Smooth muscle cell (in vitro differentiated cells): ENCODE data around the gene DNAJC7. TPM values are rescaled to one million over a fixed set of nuclear protein-coding genes. Genes with fewer than 3 reads are reported as not detected.

Experiments
- DNase-seq: peaks from one replicate; lab custom pipeline; 2025; ENCODE audit not compliant: unreplicated experiment; lab: John Stamatoyannopoulos, UW
- H2AFZ ChIP-seq: fragments of 200-600 bp; sonication (generic); 2 replicates; pipeline ENCODE4 v1.6.0; 2016; ENCODE audit warnings: antibody characterized with exemption, low read depth, mild to moderate bottlenecking
- H3F3A ChIP-seq: fragments of 200-600 bp; sonication (generic); 2 replicates; pipeline ENCODE4 v1.6.0; 2017; ENCODE audit warnings: antibody characterized with exemption, low read depth
- H3K27ac ChIP-seq: fragments of 200-600 bp; sonication (generic); 2 replicates; pipeline ENCODE4 v1.5.1; 2016; ENCODE audit warnings: low read depth, mild to moderate bottlenecking
- H3K27me3 ChIP-seq: fragments of 200-600 bp; sonication (generic); 2 replicates; pipeline ENCODE4 v1.6.1; 2016; ENCODE audit warnings: low read depth, mild to moderate bottlenecking
- H3K36me3 ChIP-seq: fragments of 200-600 bp; sonication (generic); 2 replicates; pipeline ENCODE4 v1.5.1; 2016; ENCODE audit warnings: low read depth
- H3K4me1 ChIP-seq: fragments of 200-600 bp; sonication (generic); 2 replicates; pipeline ENCODE4 v1.5.1; 2016; ENCODE audit warnings: low read depth
- H3K4me2 ChIP-seq: fragments of 200-600 bp; sonication (generic); 2 replicates; pipeline ENCODE4 v1.6.0; 2016; ENCODE audit warnings: mild to moderate bottlenecking
- H3K4me3 ChIP-seq: fragments of 200-600 bp; sonication (generic); 2 replicates; pipeline ENCODE4 v1.5.1; 2016; ENCODE audit warnings: mild to moderate bottlenecking
- H3K79me2 ChIP-seq: fragments of 200-600 bp; sonication (generic); 2 replicates; pipeline ENCODE4 v1.6.0; 2016; ENCODE audit warnings: low read depth, mild to moderate bottlenecking
- H3K9ac ChIP-seq: fragments of 200-600 bp; sonication (generic); 2 replicates; pipeline ENCODE4 v1.6.0; 2016; ENCODE audit warnings: low read depth
- H3K9me3 ChIP-seq: fragments of 200-600 bp; sonication (generic); replicated peaks from 2 replicates; pipeline ENCODE4 v1.5.1; 2016; ENCODE audit warnings: low read depth
- H4K20me1 ChIP-seq: fragments of 200-600 bp; sonication (generic); 2 replicates; pipeline ENCODE4 v1.6.0; 2016; ENCODE audit warnings: low read depth
- WGBS: methylation state at CpG from one replicate; pipeline ENCODE4 v1.1.7; 2016; ENCODE audit warnings: low lambda C conversion rate; 5-methylcytosine and 5-hydroxymethylcytosine counted together
- polyA plus RNA-seq: library from polyadenylated mRNA; unstranded; fragments of >200 nt; fragmentation: Nextera tagmentation; extraction: Ambion mirVana; gene quantifications from 2 replicates; pipeline ENCODE4 v1.2.1, GENCODE V29; 2016
- total RNA-seq: library from RNA; depleted of rRNA; stranded (reverse); fragments of >200 nt; gene quantifications from 2 replicates; pipeline ENCODE4 v1.2.3, GENCODE V29; 2014
- TF ChIP-seq, protein P1 (sequence below): fragments of 200-600 bp; sonication (generic); IDR thresholded peaks from 2 replicates; pipeline ENCODE4 v1.5.1; 2017; ENCODE audit warnings: borderline replicate concordance, mild to moderate bottlenecking, antibody characterized with exemption; ENCODE audit not compliant: insufficient read depth, poor library complexity, severe bottlenecking

DNAJC7 gene
- total and polyA plus RNA-seq, 2 experiments from 2014 or later = 44.5 to 44.7 TPM

DNA sequence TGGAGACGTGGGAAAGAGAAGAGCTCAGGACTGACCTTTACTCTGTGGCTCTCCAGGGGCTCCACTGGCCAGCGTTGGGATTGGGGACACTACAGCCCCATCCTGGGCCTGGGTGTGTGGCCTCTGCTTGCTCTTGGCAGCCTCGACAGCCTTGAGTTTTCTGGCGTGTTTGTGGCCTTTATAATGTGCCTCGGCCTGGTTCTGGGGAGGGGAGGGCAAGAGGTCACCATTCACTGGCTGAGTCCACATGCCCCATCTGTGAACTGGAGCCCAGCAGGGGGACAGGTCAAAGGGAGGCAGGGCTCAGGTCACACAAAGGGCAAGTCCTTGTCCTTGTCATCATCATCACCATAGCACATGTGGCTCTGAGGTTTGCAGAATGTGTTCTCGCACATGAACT, 14.3 kb upstream of the DNAJC7 start:
- H3K27ac ChIP-seq = no peak overlapping the region
- H4K20me1 ChIP-seq = no peaks in the 10 kb centered on the region
- no peaks in the 10 kb centered on the region for H3K27me3 ChIP-seq
- H3K9ac ChIP-seq = no peak overlapping the region
- H2AFZ ChIP-seq = no peak overlapping the region
- H3K9me3 ChIP-seq = no peaks in the 10 kb centered on the region
- peaks cover 19% of the 10 kb centered on the region for H3K4me1 ChIP-seq
- no peaks in the 10 kb centered on the region for H3F3A ChIP-seq
- no peak overlapping the region for H3K4me3 ChIP-seq
- TF ChIP-seq, protein P1, sequence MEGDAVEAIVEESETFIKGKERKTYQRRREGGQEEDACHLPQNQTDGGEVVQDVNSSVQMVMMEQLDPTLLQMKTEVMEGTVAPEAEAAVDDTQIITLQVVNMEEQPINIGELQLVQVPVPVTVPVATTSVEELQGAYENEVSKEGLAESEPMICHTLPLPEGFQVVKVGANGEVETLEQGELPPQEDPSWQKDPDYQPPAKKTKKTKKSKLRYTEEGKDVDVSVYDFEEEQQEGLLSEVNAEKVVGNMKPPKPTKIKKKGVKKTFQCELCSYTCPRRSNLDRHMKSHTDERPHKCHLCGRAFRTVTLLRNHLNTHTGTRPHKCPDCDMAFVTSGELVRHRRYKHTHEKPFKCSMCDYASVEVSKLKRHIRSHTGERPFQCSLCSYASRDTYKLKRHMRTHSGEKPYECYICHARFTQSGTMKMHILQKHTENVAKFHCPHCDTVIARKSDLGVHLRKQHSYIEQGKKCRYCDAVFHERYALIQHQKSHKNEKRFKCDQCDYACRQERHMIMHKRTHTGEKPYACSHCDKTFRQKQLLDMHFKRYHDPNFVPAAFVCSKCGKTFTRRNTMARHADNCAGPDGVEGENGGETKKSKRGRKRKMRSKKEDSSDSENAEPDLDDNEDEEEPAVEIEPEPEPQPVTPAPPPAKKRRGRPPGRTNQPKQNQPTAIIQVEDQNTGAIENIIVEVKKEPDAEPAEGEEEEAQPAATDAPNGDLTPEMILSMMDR = no peak
- H3K79me2 ChIP-seq = no peaks in the 10 kb centered on the region
- DNase-seq = no peak
- H3K36me3 ChIP-seq = no peaks in the 10 kb centered on the region
- H3K4me2 ChIP-seq = no peak overlapping the region
- WGBS = 94% methylated on average over 6 of the region's 6 CpGs

DNA sequence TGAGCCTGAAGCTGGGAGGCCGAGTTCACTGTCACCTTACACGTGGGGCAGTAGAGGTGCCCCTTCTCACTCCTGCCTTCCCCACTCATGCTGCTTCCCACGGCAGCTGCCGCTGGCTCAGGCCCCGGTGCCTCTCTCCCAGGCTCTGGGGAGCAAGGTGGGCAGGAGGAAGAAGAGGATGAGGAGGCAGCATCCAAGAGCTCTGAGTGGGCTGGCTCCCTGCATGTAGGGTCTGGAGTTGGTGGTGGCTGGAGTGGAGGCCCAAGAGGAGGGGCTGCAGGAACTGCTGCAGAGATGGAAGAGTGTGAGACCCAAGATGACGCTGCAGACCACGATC, 11.5 kb upstream of the DNAJC7 start:
- H3K79me2 ChIP-seq = no peaks in the 10 kb centered on the region
- peaks cover 9% of the 10 kb centered on the region for H3F3A ChIP-seq
- H3K27me3 ChIP-seq = no peaks in the 10 kb centered on the region
- no peak overlapping the region for H3K27ac ChIP-seq
- no peak overlapping the region for H3K4me2 ChIP-seq
- H4K20me1 ChIP-seq = no peaks in the 10 kb centered on the region
- H3K4me3 ChIP-seq = no peak overlapping the region
- H3K9me3 ChIP-seq = no peaks in the 10 kb centered on the region
- TF ChIP-seq, protein P1 = no peak
- WGBS = 77% methylated on average over 7 of the region's 7 CpGs
- H3K9ac ChIP-seq = no peak overlapping the region
- H2AFZ ChIP-seq = no peak overlapping the region
- H3K36me3 ChIP-seq = no peaks in the 10 kb centered on the region
- no peak for DNase-seq
- peaks cover 27% of the 10 kb centered on the region for H3K4me1 ChIP-seq

DNA sequence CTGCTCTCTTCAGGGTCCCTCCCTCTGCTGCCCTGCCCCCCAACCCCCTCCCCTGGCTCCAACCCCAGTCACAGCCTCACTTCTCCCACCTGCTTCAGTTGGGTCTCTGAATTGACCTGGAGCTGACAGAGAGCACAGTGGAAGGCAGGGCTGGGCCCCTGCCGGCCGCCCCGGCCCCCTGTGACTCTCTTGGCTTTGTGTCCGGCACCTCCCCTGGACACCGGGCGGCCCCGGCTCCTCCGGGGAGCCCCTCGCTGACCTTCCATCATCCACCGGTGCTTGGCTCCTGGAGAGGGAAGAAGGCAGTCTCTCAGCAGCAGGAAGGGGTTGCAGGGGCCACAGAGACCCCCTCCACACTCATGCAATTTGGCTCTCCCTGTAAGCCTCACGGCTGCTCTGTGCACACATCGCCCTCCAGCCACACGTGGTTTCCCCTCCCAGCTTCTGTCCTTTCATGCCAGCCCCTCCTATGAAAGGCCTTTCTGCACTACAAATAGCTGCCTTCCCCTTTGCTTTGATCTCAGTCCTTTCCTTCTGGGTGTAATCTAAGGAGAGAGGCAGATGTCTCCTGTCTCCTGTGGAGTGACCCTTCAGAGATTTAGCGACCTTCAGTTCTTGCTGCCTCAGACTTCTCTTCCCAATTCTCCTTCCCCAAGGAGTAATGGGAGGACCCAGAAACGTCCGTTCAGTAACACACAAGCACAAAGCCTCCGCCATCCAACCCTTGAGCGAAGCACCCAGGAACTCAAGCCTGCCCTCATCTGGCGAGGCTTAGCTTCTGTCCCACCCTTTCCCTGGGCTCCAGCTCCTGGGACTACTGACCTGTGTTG, 10.9 kb upstream of the DNAJC7 start:
- no peaks in the 10 kb centered on the region for H4K20me1 ChIP-seq
- no peaks in the 10 kb centered on the region for H3K36me3 ChIP-seq
- no peak overlapping the region for H2AFZ ChIP-seq
- no peak overlapping the region for H3K27ac ChIP-seq
- no peaks in the 10 kb centered on the region for H3K79me2 ChIP-seq
- 47% methylated on average over 15 of the region's 19 CpGs for WGBS
- H3K27me3 ChIP-seq = no peaks in the 10 kb centered on the region
- H3K9ac ChIP-seq = no peak overlapping the region
- no peak for DNase-seq
- peaks cover 10% of the 10 kb centered on the region for H3F3A ChIP-seq
- no peak overlapping the region for H3K4me2 ChIP-seq
- peaks cover 27% of the 10 kb centered on the region for H3K4me1 ChIP-seq
- TF ChIP-seq, protein P1 = no peak
- no peak overlapping the region for H3K4me3 ChIP-seq
- H3K9me3 ChIP-seq = no peaks in the 10 kb centered on the region

DNA sequence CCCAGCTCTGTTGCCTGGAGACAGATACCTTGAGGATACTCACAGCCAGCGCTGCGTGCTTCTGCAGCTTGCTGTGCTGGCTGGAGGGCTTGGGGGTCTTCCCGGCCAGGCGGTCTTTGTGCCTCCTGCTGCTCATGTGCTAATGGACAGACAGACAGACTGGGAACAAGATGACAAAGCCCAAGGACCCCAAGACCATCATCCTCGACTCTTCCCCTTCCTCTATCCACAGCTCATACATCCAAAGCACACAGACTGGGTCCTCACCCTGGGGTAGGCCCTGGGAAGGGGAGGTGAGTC, 10.3 kb upstream of the DNAJC7 start:
- Histone ChIP-seq H3K9ac (no peak overlapping the region), H3K4me1 (peaks cover 27% of the 10 kb centered on the region), H3K27me3 (no peaks in the 10 kb centered on the region), H4K20me1 (no peaks in the 10 kb centered on the region), H3K4me2 (no peak overlapping the region), H3K9me3 (no peaks in the 10 kb centered on the region), H3K27ac (no peak overlapping the region), H3K79me2 (no peaks in the 10 kb centered on the region), H3F3A (peaks cover 12% of the 10 kb centered on the region), H2AFZ (no peak overlapping the region), H3K4me3 (no peak overlapping the region), H3K36me3 (no peaks in the 10 kb centered on the region)
- WGBS = 91% methylated on average over 5 of the region's 5 CpGs
- TF ChIP-seq, protein P1 = no peak
- no peak for DNase-seq
